Stomach (tissue), 9 donors: ENCODE data around the gene POLE. TPM values are rescaled to one million over a fixed set of nuclear protein-coding genes. Genes with fewer than 3 reads are reported as not detected.
A peak's percentile ranks its signal among the peaks of the same experiment; 100 is the strongest.

Experiments
- DNase-seq, 2 donors: peaks; one replicate each; pipeline versions ENCODE4 v3.0.0 to v3.0.0-alpha.2; 2013 to 2019
- H3K27ac ChIP-seq, 5 donors: fragments of 200-600 bp in 4 of 5; sonication (generic) in 4 of 5; one replicate each; pipeline ENCODE4 v1.5.1; 2013 to 2019; ENCODE audit warnings: mild to moderate bottlenecking in 1 of 5, moderate library complexity in 1 of 5
- H3K27me3 ChIP-seq, 3 donors: fragments of 200-600 bp; sonication (generic); one replicate each; pipeline ENCODE4 v1.5.1; 2017 to 2019; ENCODE audit warnings: mixed run types in 1 of 3
- H3K36me3 ChIP-seq, 4 donors: fragments of 200-600 bp; sonication (generic); 1 replicate in 3 of 4; 2 replicates in 1 of 4; pipeline ENCODE4 v1.5.1; 2016 to 2019
- H3K4me1 ChIP-seq, 4 donors: fragments of 200-600 bp; sonication (generic); one replicate each; pipeline ENCODE4 v1.5.1; 2016 to 2019
- H3K4me3 ChIP-seq, 4 donors: fragments of 200-600 bp; sonication (generic) in 3 of 4; one replicate each; pipeline ENCODE4 v1.5.1; 2016 to 2019; ENCODE audit warnings: mild to moderate bottlenecking in 1 of 4
- H3K9me3 ChIP-seq, 4 donors: fragments of 200-600 bp; sonication (generic); one replicate each; pipeline ENCODE4 v1.5.1; 2016 to 2019
- CTCF ChIP-seq, 7 experiments: fragments of 450-650 bp in 4 of 7; fragments of 200-600 bp in 3 of 7; sonication (generic) in 3 of 7; IDR thresholded peaks; one replicate each; pipeline ENCODE4 v1.5.1; 2016 to 2019; ENCODE audit warnings: antibody characterized with exemption in 7 of 7, control low read depth in 2 of 7, mild to moderate bottlenecking in 1 of 7
- EP300 ChIP-seq: sonication (generic); formaldehyde crosslinking; IDR thresholded peaks from one replicate; pipeline ENCODE4 v1.6.1; 2017; ENCODE audit warnings: antibody characterized with exemption
- POLR2A ChIP-seq, 4 donors: fragments of 450-650 bp; IDR thresholded peaks; one replicate each; pipeline ENCODE4 v1.6.1; 2016; ENCODE audit warnings: antibody characterized with exemption in 4 of 4, control low read depth in 2 of 4, mild to moderate bottlenecking in 1 of 4, moderate library complexity in 1 of 4
- POLR2AphosphoS5 ChIP-seq, 3 donors: sonication (generic); formaldehyde crosslinking; IDR thresholded peaks; one replicate each; pipeline ENCODE4 v1.6.1; 2016; ENCODE audit warnings: antibody characterized with exemption in 3 of 3
- WGBS, 5 donors: extraction: QIAGEN DNeasy Blood & Tissue Kit in 3 of 5; methylation state at CpG; one replicate each; pipeline versions ENCODE4 v1.1.5 to v1.1.7; 2013 to 2018; 5-methylcytosine and 5-hydroxymethylcytosine counted together
- intact Hi-C: fragments of 100-400 bp; cut with DNase I; formaldehyde crosslinking; loops from one replicate; pipeline ENCODE4 v1.15.1; 2023; ENCODE audit warnings: low total_unique reads
- polyA plus RNA-seq, 3 donors: library from polyadenylated mRNA; stranded (reverse); fragments of 200-250 nt; gene quantifications; one replicate each; pipeline ENCODE4 v1.2.3, GENCODE V29; 2013
- total RNA-seq, 5 donors: library from RNA; depleted of rRNA; stranded (reverse); fragments of >200 nt; gene quantifications; one replicate each; pipeline versions ENCODE4 v1.1.0 to v1.2.3, GENCODE V29; 2014 to 2016
- donor health status: healthy with polysubstance abuse.
- donor health status: Bipolar disorder and iron deficiency.
- donor health status: healthy.

Gene POLE
- total and polyA plus RNA-seq, 8 donors: 12.7 to 144 (median 43.3) TPM

GRCh38 chr12:132593521-132593920, 93.6 kb downstream of the POLE start:
- Histone ChIP-seq H3K9me3 (no peaks in the 10 kb centered on the region), H3K27ac (peak overlapping the region in 1 of 5 donors; percentile 13), H3K4me3 (peak overlapping the region in 3 of 4 donors; percentile 13 to 33 (median 25)), H3K36me3 (no peaks in the 10 kb centered on the region), H3K4me1 (peaks cover 11 to 17% (median 14%) of the 10 kb centered on the region in 4 donors), H3K27me3 (peaks cover 0 to 25% (median 13%) of the 10 kb centered on the region in 3 donors)
- no peak for TF ChIP-seq POLR2AphosphoS5 (IDR thresholded peaks at IDR 0.05)
- no peak for TF ChIP-seq POLR2A (IDR thresholded peaks at IDR 0.05)
- TF ChIP-seq CTCF (IDR thresholded peaks at IDR 0.05): no peak
- no peak for DNase-seq
- 55 to 71% (median 57%) methylated on average over 18 of the region's 18 CpGs for WGBS, 5 donors
- intact Hi-C loops: no loop called here

- no peak overlapping the region for H3K27ac ChIP-seq
- H3K27me3 ChIP-seq: peaks cover 0 to 24% (median 13%) of the 10 kb centered on the region in 3 donors
- TF ChIP-seq CTCF (IDR thresholded peaks at IDR 0.05) (no peak), EP300 (no peak), POLR2AphosphoS5 (IDR thresholded peaks at IDR 0.05) (no peak), POLR2A (IDR thresholded peaks at IDR 0.05) (no peak)
- no peak overlapping the region for H3K4me3 ChIP-seq
- H3K4me1 ChIP-seq: peaks cover 10 to 16% (median 13%) of the 10 kb centered on the region in 4 donors
- WGBS, 5 donors: 80 to 86% (median 82%) methylated on average over 21 of the region's 21 CpGs
- H3K9me3 ChIP-seq: no peaks in the 10 kb centered on the region
- DNase-seq: no peak
- intact Hi-C loops: no loop called here
- H3K36me3 ChIP-seq: no peaks in the 10 kb centered on the region
Measured at GRCh38 chr12:132593071-132593470, 94.1 kb downstream of the POLE start.

- WGBS, 5 donors: 81 to 89% (median 89%) methylated on average over 33 to 38 of the region's 38 CpGs
Measured at GRCh38 chr12:132592282-132592970, 94.7 kb downstream of the POLE start.

More at GRCh38 chr12:132592282-132592970, 94.7 kb downstream of the POLE start:
- H3K27me3 ChIP-seq: peaks cover 0 to 24% (median 8%) of the 10 kb centered on the region in 3 donors
- no peak overlapping the region for H3K27ac ChIP-seq
- intact Hi-C loops: no loop called here
- no peaks in the 10 kb centered on the region for H3K9me3 ChIP-seq
- TF ChIP-seq POLR2A (IDR thresholded peaks at IDR 0.05) (no peak), EP300 (no peak), CTCF (IDR thresholded peaks at IDR 0.05) (no peak), POLR2AphosphoS5 (IDR thresholded peaks at IDR 0.05) (no peak)
- H3K36me3 ChIP-seq: no peaks in the 10 kb centered on the region
- H3K4me3 ChIP-seq: no peak overlapping the region
- peaks cover 7 to 13% (median 9%) of the 10 kb centered on the region in 4 donors for H3K4me1 ChIP-seq
- no peak for DNase-seq
